ENCODE results near the gene U2AF2. TPM values are rescaled to one million over a fixed set of nuclear protein-coding genes. Genes with fewer than 3 reads are reported as not detected.
A peak's percentile ranks its signal among the peaks of the same experiment; 100 is the strongest.

The U2AF2 gene
- total RNA-seq, 1 donor from 2014 or later: 143 TPM

GRCh38 chr19:55685776-55686175 is 30.9 kb downstream of the U2AF2 start:
- Histone ChIP-seq H3K4me3 (no peak overlapping the region), H3K27me3 (ENCODE audit: low read depth) (no peaks in the 10 kb centered on the region), H3K4me1 (peaks cover 16% of the 10 kb centered on the region), H3K9me3 (no peaks in the 10 kb centered on the region), H3K36me3 (peaks cover 96% of the 10 kb centered on the region), H3K27ac (no peak overlapping the region)
- DNase-seq: no peak
- no peak for TF ChIP-seq CTCF (IDR thresholded peaks at IDR 0.05)
- intact Hi-C loops (cut with DNase I): no loop called here
- ATAC-seq: no peak

GRCh38 chr19:55686311-55687050 is 31.6 kb downstream of the U2AF2 start:
- peak; percentile 36 for DNase-seq
- no peak for TF ChIP-seq CTCF (IDR thresholded peaks at IDR 0.05)
- H3K36me3 ChIP-seq: peaks cover 96% of the 10 kb centered on the region
- H3K27me3 ChIP-seq (ENCODE audit: low read depth): no peaks in the 10 kb centered on the region
- no peaks in the 10 kb centered on the region for H3K9me3 ChIP-seq
- intact Hi-C loops (cut with DNase I): no loop called here
- H3K4me3 ChIP-seq: no peak overlapping the region
- ATAC-seq: no peak
- H3K27ac ChIP-seq: no peak overlapping the region
- peaks cover 16% of the 10 kb centered on the region for H3K4me1 ChIP-seq

GRCh38 chr19:55687281-55688201 is 32.7 kb downstream of the U2AF2 start:
- H3K27me3 ChIP-seq (ENCODE audit: low read depth): no peaks in the 10 kb centered on the region
- DNase-seq: peak; percentile 41
- H3K9me3 ChIP-seq: no peaks in the 10 kb centered on the region
- no peak overlapping the region for H3K27ac ChIP-seq
- H3K4me1 ChIP-seq: peaks cover 16% of the 10 kb centered on the region
- no peak overlapping the region for H3K4me3 ChIP-seq
- intact Hi-C loops (cut with DNase I): no loop called here
- ATAC-seq: no peak
- H3K36me3 ChIP-seq: peaks cover 98% of the 10 kb centered on the region
- no peak for TF ChIP-seq CTCF (IDR thresholded peaks at IDR 0.05)

GRCh38 chr19:55688422-55689218 is 33.8 kb downstream of the U2AF2 start:
- peaks cover 10% of the 10 kb centered on the region for H3K4me1 ChIP-seq
- intact Hi-C loops (cut with DNase I): no loop called here
- no peak overlapping the region for H3K27ac ChIP-seq
- DNase-seq (peak; percentile 36), ATAC-seq (no peak)
- no peaks in the 10 kb centered on the region for H3K9me3 ChIP-seq
- TF ChIP-seq CTCF (IDR thresholded peaks at IDR 0.05): no peak
- no peak overlapping the region for H3K4me3 ChIP-seq
- peaks cover 98% of the 10 kb centered on the region for H3K36me3 ChIP-seq
- no peaks in the 10 kb centered on the region for H3K27me3 ChIP-seq (ENCODE audit: low read depth)

- H3K36me3 ChIP-seq: peaks cover 100% of the 10 kb centered on the region
- ATAC-seq (no peak), DNase-seq (peak; percentile 33)
- no peaks in the 10 kb centered on the region for H3K27me3 ChIP-seq (ENCODE audit: low read depth)
- H3K27ac ChIP-seq: no peak overlapping the region
- H3K4me1 ChIP-seq: peaks cover 4% of the 10 kb centered on the region
- H3K4me3 ChIP-seq: no peak overlapping the region
- intact Hi-C loops (cut with DNase I): no loop called here
- H3K9me3 ChIP-seq: no peaks in the 10 kb centered on the region
- TF ChIP-seq CTCF (IDR thresholded peaks at IDR 0.05): no peak
Measured at GRCh38 chr19:55689411-55690108, 34.7 kb downstream of the U2AF2 start.
